ENCODE results near the gene ZBTB7C. TPM values are rescaled to one million over a fixed set of nuclear protein-coding genes. Genes with fewer than 3 reads are reported as not detected.
A peak's percentile ranks its signal among the peaks of the same experiment; 100 is the strongest.

Gene ZBTB7C
- total RNA-seq, 4 donors from 2014 or later = 5.0 to 14.1 (median 13.3) TPM

GRCh38 chr18:48215876-48216638 is 193.1 kb downstream of the ZBTB7C start:
- DNase-seq (ENCODE audit: low spot score) (no peak), ATAC-seq (ENCODE audit: low FRiP score) (no peak)
- TF ChIP-seq, protein P1, sequence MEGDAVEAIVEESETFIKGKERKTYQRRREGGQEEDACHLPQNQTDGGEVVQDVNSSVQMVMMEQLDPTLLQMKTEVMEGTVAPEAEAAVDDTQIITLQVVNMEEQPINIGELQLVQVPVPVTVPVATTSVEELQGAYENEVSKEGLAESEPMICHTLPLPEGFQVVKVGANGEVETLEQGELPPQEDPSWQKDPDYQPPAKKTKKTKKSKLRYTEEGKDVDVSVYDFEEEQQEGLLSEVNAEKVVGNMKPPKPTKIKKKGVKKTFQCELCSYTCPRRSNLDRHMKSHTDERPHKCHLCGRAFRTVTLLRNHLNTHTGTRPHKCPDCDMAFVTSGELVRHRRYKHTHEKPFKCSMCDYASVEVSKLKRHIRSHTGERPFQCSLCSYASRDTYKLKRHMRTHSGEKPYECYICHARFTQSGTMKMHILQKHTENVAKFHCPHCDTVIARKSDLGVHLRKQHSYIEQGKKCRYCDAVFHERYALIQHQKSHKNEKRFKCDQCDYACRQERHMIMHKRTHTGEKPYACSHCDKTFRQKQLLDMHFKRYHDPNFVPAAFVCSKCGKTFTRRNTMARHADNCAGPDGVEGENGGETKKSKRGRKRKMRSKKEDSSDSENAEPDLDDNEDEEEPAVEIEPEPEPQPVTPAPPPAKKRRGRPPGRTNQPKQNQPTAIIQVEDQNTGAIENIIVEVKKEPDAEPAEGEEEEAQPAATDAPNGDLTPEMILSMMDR (IDR thresholded peaks at IDR 0.05) = no peak

GRCh38 chr18:48213791-48214190 is 195.4 kb downstream of the ZBTB7C start:
- TF ChIP-seq, protein P1 (IDR thresholded peaks at IDR 0.05) = no peak
- ATAC-seq (ENCODE audit: low FRiP score) (no peak), DNase-seq (ENCODE audit: low spot score) (no peak)

DNA sequence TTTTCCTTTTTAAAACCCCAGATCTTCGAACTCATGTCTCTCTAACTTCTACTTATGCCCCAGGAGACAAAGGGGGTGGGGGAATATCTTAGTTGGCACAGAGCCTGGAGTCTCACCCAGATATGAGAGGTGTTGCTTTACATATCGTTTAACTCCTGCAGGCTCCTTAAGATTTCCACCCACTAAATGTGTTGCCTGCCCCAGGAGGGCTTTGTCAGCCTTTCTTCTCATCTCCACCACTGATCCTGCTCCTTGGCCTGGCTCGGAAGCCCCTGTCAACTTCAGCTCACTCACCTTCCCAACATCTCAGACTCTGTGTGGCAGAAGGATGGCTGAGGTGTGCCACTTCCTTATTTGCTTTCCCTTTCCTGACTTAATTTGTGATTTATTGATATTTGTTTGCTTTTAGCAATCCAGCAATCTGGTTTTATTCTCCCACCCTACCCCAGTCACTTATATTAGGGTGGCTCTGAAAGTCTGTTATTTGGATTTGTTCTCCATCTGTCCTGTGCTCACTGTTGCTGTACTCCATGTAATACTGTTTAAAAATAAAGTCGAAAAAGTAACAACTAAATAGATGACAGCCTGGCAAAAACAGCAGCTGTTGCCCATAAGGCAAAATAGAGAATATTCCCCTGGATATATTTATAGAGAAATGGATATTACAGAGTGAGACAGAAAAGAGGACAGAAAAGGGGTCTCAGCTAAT is 200.6 kb downstream of the ZBTB7C start:
- ATAC-seq (ENCODE audit: low FRiP score) = no peak
- DNase-seq (ENCODE audit: low spot score) = no peak
- TF ChIP-seq, protein P1 (IDR thresholded peaks at IDR 0.05) = no peak

DNA sequence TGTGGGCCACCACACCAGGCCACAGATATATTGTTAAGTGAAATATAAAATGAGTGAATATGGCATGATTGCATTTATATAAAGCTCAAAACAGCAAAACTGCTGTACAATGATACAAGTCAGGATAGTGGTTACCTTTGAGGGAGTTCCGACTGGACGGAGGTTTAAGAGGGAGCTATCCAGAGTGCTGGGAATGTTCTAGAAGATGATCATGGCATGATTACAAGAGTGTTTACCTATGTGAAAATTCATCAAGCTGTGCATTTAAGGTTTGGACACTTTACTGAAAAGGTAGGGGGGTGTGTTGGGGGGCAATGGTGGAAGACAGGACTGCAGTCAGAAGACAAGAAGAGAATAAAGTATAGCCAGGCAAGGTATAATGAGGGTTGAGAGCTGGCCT is 201.4 kb downstream of the ZBTB7C start:
- TF ChIP-seq, protein P1 (IDR thresholded peaks at IDR 0.05) = no peak
- DNase-seq (ENCODE audit: low spot score) (no peak), ATAC-seq (ENCODE audit: low FRiP score) (no peak)

- TF ChIP-seq, protein P1 (IDR thresholded peaks at IDR 0.05) = no peak
- ATAC-seq (ENCODE audit: low FRiP score) (no peak), DNase-seq (ENCODE audit: low spot score) (no peak)
Observed at GRCh38 chr18:48206887-48207286, 202.3 kb downstream of the ZBTB7C start.

DNA sequence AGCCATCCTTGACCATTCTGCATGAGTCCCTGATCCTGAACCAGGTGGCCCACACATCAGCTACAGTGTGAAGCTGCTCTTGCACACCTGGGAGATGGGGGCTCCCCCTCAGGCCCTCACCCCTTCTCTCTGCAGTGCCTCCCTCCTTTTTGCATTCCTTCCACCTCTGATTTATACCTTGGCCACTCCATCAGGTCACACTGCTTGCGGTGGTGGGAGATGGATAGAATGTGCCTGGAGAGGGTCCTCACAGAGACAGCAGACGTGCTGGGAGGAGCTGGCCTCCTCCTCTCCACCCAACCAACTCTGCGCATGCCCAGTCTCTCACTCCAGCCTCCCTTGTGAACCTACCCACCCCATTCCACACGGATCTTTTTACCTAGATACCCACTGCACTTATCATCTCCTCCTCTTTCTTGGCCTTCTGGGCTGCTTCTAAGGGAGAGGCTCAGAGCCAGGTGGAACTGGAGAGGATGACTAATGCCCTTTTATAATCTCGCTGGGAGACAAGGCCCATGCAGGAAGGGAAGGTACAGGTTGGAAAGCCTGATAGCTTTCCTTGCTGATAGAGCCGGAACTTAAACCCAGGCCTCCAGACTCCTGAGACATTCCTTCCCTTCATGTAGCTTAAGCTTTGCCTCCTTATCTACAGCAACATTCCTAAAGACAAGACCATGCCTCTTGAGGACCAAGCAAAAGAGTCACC is 205.1 kb downstream of the ZBTB7C start:
- ATAC-seq (ENCODE audit: low FRiP score) (peak; percentile 62), DNase-seq (ENCODE audit: low spot score) (no peak)
- TF ChIP-seq, protein P1 (IDR thresholded peaks at IDR 0.05) = no peak
